Muscle layer of colon (tissue), 2 donors: ENCODE measurements around the gene SLC7A9.
"Not testable (repeated sequence)": the region's sequence is repeated elsewhere in the genome, so short reads cannot be mapped to it uniquely, and the experiment has no call there.

ENCODE experiments used
- H3K27ac ChIP-seq: one replicate; pipeline ENCODE4 v1.7.0; 2013; ENCODE audit warnings: low read depth, mild to moderate bottlenecking, low read length, moderate library complexity
- H3K27me3 ChIP-seq, 2 donors: one replicate each; pipeline ENCODE4 v1.7.0; 2013; ENCODE audit warnings: low read length in 2 of 2, mild to moderate bottlenecking in 2 of 2; ENCODE audit not compliant: insufficient read depth in 2 of 2, control insufficient read depth in 1 of 2
- H3K36me3 ChIP-seq: one replicate; pipeline ENCODE4 v1.7.0; 2013; ENCODE audit warnings: mild to moderate bottlenecking, low read length; ENCODE audit not compliant: insufficient read depth
- H3K4me1 ChIP-seq: one replicate; pipeline ENCODE4 v1.7.0; 2013; ENCODE audit warnings: mild to moderate bottlenecking, low read length; ENCODE audit not compliant: insufficient read depth
- H3K4me3 ChIP-seq, 2 donors: one replicate each; pipeline ENCODE4 v1.7.0; 2013; ENCODE audit warnings: low read length in 2 of 2, low read depth in 1 of 2, mild to moderate bottlenecking in 1 of 2, moderate library complexity in 1 of 2
- H3K9ac ChIP-seq: one replicate; pipeline ENCODE4 v1.7.0; 2013; ENCODE audit warnings: low read length
- H3K9me3 ChIP-seq: one replicate; pipeline ENCODE4 v1.7.0; 2013; ENCODE audit warnings: mild to moderate bottlenecking, low read length
- donor health status: abdominal sarcoma.
- donor health status: Adenocarcinoma of cecum.

SLC7A9 gene

GRCh38 chr19:32870981-32871451 lies 1.4 kb upstream of the SLC7A9 start:
- H3K4me3 ChIP-seq: no peak overlapping the region
- no peaks in the 10 kb centered on the region for H3K27me3 ChIP-seq
- H3K9ac ChIP-seq: no peak overlapping the region
- no peaks in the 10 kb centered on the region for H3K4me1 ChIP-seq
- no peak overlapping the region for H3K27ac ChIP-seq
- no peaks in the 10 kb centered on the region for H3K36me3 ChIP-seq
- H3K9me3 ChIP-seq: no peaks in the 10 kb centered on the region

DNA sequence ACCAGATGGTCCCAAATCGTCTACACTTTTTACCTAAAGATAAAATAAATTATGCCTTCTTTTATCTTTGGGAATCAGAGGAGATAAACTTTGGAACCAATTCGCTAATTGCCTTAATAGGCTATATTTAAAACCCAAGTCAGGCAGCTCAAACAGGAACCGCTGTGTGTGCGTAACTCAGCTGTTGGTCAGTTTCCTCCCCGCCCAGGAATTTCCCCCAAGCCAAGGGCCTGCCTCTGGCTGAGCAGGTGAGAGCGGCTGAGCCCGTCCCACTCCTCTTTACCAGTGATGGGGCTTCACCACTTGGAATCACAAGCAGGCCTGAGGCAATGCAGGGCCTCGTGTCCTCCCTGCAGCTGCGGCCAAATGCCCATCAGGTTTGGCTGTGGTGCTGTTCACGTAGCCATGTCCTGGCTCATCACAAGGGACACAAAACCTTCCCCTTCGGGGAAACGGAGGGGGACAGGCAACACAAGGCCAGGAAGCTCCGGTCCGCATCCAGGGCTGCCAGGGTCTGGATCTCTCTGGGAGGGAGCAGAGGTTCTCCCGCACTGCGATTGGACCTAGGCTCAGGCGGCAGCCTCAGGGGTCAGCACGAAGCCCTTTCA lies 503 bp upstream of the SLC7A9 start:
- Histone ChIP-seq H3K4me3 (no peak overlapping the region), H3K9ac (no peak overlapping the region), H3K9me3 (no peaks in the 10 kb centered on the region), H3K36me3 (no peaks in the 10 kb centered on the region), H3K4me1 (no peaks in the 10 kb centered on the region), H3K27me3 (no peaks in the 10 kb centered on the region), H3K27ac (no peak overlapping the region)

DNA sequence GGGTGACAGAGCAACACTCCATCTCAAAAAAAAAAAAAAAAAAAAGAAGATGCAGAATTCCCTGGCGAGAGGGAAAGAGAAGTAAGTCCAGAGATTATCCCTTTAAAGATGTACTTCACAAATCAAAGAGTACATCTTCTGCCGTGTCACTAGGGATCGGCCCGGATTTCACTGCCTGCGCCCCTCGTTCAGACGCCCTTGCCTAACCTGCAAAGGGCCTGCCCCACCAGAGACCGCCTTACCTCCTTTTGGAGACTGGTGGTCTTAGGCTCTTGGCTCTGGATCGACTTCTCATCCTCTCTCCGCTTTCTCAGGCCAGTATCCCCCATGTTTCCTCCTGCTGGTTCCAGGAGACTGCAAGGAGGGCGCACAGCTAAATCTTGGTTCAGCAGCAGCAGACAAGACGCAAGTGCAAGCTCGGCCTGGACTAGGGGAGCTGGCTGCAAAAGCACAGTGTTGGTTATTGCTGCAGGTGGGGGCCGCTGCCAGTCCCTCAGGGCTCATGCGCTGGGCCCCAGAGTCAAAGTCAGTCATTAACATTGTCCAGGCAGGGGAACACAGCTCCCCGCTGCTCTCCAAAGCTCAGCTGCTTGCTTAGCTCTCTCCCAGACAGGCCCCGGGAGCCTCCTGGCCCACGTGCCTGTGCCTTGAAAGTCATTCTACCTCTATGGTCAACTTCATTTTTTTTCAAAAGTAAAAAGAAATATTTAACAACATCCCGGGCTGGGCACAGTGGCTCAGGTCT lies 1.2 kb downstream of the SLC7A9 start:
- Histone ChIP-seq H3K36me3 (no peaks in the 10 kb centered on the region), H3K4me3 (no peak overlapping the region), H3K27ac (no peak overlapping the region), H3K27me3 (no peaks in the 10 kb centered on the region), H3K4me1 (no peaks in the 10 kb centered on the region), H3K9me3 (no peaks in the 10 kb centered on the region), H3K9ac (no peak overlapping the region)

GRCh38 chr19:32867436-32867835 lies 2.1 kb downstream of the SLC7A9 start:
- not testable (repeated sequence) for H3K27me3 ChIP-seq, H3K4me1 ChIP-seq, H3K27ac ChIP-seq, H3K36me3 ChIP-seq, H3K9ac ChIP-seq, H3K4me3 ChIP-seq, H3K9me3 ChIP-seq

- no peak overlapping the region for H3K27ac ChIP-seq
- no peaks in the 10 kb centered on the region for H3K9me3 ChIP-seq
- H3K27me3 ChIP-seq: no peaks in the 10 kb centered on the region
- H3K4me1 ChIP-seq: no peaks in the 10 kb centered on the region
- H3K36me3 ChIP-seq: no peaks in the 10 kb centered on the region
- H3K4me3 ChIP-seq: no peak overlapping the region
- H3K9ac ChIP-seq: no peak overlapping the region
Measured at GRCh38 chr19:32866564-32867265, 2.9 kb downstream of the SLC7A9 start.

- H3K27me3 ChIP-seq: no peaks in the 10 kb centered on the region
- H3K9me3 ChIP-seq: no peaks in the 10 kb centered on the region
- no peak overlapping the region for H3K4me3 ChIP-seq
- no peak overlapping the region for H3K9ac ChIP-seq
- H3K4me1 ChIP-seq: no peaks in the 10 kb centered on the region
- H3K36me3 ChIP-seq: no peaks in the 10 kb centered on the region
- no peak overlapping the region for H3K27ac ChIP-seq
Measured at GRCh38 chr19:32866061-32866460, 3.5 kb downstream of the SLC7A9 start.

GRCh38 chr19:32865326-32865725 lies 4.2 kb downstream of the SLC7A9 start:
- Histone ChIP-seq H3K27me3 (no peaks in the 10 kb centered on the region), H3K4me1 (no peaks in the 10 kb centered on the region), H3K4me3 (no peak overlapping the region), H3K9me3 (no peaks in the 10 kb centered on the region), H3K36me3 (no peaks in the 10 kb centered on the region), H3K9ac (no peak overlapping the region), H3K27ac (no peak overlapping the region)

- H3K4me1 ChIP-seq: no peaks in the 10 kb centered on the region
- H3K36me3 ChIP-seq: no peaks in the 10 kb centered on the region
- H3K9ac ChIP-seq: no peak overlapping the region
- H3K4me3 ChIP-seq: no peak overlapping the region
- no peaks in the 10 kb centered on the region for H3K27me3 ChIP-seq
- no peaks in the 10 kb centered on the region for H3K9me3 ChIP-seq
- no peak overlapping the region for H3K27ac ChIP-seq
Measured at GRCh38 chr19:32864318-32865007, 5.1 kb downstream of the SLC7A9 start.

DNA sequence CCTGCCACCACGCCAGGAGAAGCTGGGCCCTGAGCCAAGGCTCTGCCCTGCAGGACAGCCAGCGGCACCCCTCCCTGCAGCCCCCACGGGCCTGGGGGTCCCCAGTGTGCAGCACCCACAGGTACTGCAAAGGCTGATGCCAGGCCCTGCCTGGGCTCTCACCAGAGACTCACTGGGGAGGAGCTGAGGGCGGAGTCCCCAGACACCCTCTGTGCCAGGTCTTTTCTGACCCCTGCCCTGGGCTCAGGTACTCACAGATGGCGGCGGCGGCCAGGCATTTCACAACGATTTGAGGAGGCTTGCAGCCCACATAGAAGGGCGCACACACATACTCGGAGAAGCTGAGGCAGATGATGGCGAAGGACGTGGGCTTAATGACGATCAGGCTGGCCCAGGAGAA lies 5.7 kb downstream of the SLC7A9 start:
- Histone ChIP-seq H3K36me3 (no peaks in the 10 kb centered on the region), H3K4me1 (no peaks in the 10 kb centered on the region)

DNA sequence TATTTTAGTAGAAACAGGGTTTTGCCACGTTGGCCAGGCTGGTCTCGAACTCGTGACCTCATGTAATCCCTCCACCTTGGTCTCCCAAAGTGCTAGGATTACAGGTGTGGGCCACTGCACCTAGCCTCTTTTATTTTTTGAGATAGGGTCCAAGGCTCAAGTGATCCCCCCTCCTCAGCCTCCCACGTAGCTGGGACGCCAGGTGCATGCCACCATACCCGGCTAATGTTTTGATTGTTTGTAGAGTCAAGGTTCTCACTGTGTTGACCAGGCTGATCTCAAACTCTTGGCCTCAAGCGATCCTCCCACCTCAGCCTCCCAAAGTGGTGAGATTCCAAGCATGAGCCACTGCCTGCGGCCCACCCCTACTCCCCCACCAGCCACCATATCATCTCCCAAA lies 6.3 kb downstream of the SLC7A9 start:
- no peak overlapping the region for H3K9ac ChIP-seq
- H3K27me3 ChIP-seq: no peaks in the 10 kb centered on the region

More for the DNA sequence above, 5.7 kb downstream of the SLC7A9 start:
- H3K27ac ChIP-seq: no peak overlapping the region
- no peaks in the 10 kb centered on the region for H3K9me3 ChIP-seq
- no peak overlapping the region for H3K9ac ChIP-seq
- no peak overlapping the region for H3K4me3 ChIP-seq
- H3K27me3 ChIP-seq: no peaks in the 10 kb centered on the region

DNA sequence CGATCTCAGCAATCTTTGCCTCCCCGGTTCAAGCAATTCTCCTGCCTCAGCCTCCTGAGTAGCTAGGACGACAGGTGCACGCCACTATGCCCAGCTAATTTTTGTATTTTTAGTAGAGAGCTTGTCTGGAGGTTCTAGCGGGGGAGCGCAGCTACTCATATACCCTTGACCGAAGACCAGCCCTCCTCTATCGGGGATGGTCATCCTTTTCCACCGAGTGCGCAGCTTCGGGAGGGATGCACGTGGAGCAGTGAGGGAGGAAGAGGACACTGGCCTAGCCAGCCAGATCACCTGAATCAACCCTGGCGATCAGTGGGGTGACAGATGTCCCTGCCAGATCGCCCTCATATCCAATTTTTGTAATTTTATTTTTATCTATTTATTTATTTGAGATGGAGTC lies 6.8 kb downstream of the SLC7A9 start:
- no peaks in the 10 kb centered on the region for H3K36me3 ChIP-seq
- no peaks in the 10 kb centered on the region for H3K27me3 ChIP-seq
- no peaks in the 10 kb centered on the region for H3K4me1 ChIP-seq
- H3K9ac ChIP-seq: no peak overlapping the region
- no peaks in the 10 kb centered on the region for H3K9me3 ChIP-seq
- H3K4me3 ChIP-seq: no peak overlapping the region
- no peak overlapping the region for H3K27ac ChIP-seq

More for the DNA sequence above, 6.3 kb downstream of the SLC7A9 start:
- no peaks in the 10 kb centered on the region for H3K4me1 ChIP-seq
- H3K9me3 ChIP-seq: no peaks in the 10 kb centered on the region
- no peak overlapping the region for H3K4me3 ChIP-seq
- H3K36me3 ChIP-seq: no peaks in the 10 kb centered on the region
- no peak overlapping the region for H3K27ac ChIP-seq
